Measurements from ENCODE around the gene MAST1. TPM values are rescaled to one million over a fixed set of nuclear protein-coding genes. Genes with fewer than 3 reads are reported as not detected.
A peak's percentile ranks its signal among the peaks of the same experiment; 100 is the strongest.
"Not testable (repeated sequence)": the region's sequence is repeated elsewhere in the genome, so short reads cannot be mapped to it uniquely, and the experiment has no call there.

Gene MAST1
- total RNA-seq, 1 experiment from 2014 or later: 2.6 TPM

DNA sequence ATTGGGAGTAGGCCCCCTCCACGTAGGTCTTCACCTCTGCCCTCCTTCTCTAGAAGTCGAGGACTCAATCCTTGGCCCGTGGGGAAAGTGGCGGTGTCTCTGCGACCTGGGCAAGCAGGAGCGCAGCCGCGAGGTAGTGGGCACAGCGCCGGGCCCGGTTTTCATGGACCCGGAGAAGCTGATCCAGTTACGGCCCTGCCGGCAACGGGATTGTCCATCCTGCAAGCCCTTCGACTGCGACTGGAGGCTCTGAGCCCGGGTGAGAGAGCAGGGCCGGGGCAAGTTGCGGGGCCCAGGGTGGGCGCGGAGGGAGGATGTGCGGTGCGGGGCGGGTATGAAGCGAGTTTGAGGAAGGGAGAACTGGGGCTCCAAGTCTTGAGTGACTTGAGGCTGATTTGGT, 34.3 kb upstream of the MAST1 start:
- H3K9me3 Mint-ChIP-seq (ENCODE audit: low read depth, unreplicated experiment): no peaks in the 10 kb centered on the region
- H3K27ac Mint-ChIP-seq (ENCODE audit: unreplicated experiment): no peak overlapping the region
- CTCF ChIA-PET: no interaction called here
- no TSS peak for BruUV-seq (replicated peaks)
- peaks cover 39% of the 10 kb centered on the region for H3K36me3 Mint-ChIP-seq (ENCODE audit: insufficient read depth, unreplicated experiment)
- peaks cover 16% of the 10 kb centered on the region for H3K4me1 Mint-ChIP-seq (ENCODE audit: low read depth, unreplicated experiment)
- no peak for DNase-seq
- no peak for TF ChIP-seq CTCF (IDR thresholded peaks at IDR 0.05; ENCODE audit: unreplicated experiment)
- H3K4me3 Mint-ChIP-seq (ENCODE audit: low read depth, unreplicated experiment): no peak overlapping the region
- intact Hi-C loops (cut with micrococcal nuclease; ENCODE audit: unreplicated experiment): no loop called here
- no peaks in the 10 kb centered on the region for H3K27me3 Mint-ChIP-seq (ENCODE audit: unreplicated experiment)

DNA sequence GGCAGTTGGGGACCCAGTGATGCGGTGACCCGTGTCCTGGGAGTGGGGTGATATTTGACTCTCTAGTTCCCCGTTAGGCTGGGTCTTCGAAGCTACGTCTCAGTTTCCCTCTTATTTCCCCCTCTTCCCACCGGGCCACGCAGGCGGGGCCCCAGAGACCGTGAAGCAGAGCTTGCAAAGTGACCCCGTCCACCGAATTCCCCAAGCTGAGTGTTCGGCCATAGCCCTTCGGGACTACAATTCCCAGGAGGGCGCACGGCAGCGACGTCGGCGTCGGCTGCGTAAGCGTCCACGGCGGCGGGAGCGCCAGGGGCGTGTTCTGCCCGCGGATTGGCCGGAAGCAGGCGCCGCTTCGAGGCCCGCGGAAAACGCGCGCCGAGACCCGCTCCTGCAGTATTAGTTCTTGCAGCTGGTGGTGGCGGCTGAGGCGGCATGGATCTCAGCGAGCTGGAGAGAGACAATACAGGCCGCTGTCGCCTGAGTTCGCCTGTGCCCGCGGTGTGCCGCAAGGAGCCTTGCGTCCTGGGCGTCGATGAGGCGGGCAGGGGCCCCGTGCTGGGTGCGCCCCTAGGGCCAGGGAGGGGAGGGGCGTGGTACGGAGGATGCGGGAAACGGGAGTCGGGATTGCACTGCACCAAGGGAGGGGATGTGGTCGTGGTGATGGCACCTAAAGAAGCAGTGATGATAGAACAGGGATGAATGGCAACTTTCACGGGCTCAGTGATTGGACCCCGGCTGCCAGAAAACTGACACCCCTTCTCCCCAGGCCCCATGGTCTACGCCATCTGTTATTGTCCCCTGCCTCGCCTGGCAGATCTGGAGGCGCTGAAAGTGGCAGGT, 31.9 kb upstream of the MAST1 start, which contains the start of gene RNASEH2A:
RNASEH2A (plus strand) TSS at position 343 of the 840 bp plus-strand sequence; CDS start at position 433, 90 bp downstream.
- CTCF ChIA-PET: no interaction called here
- peaks cover 24% of the 10 kb centered on the region for H3K36me3 Mint-ChIP-seq (ENCODE audit: insufficient read depth, unreplicated experiment)
- no peaks in the 10 kb centered on the region for H3K27me3 Mint-ChIP-seq (ENCODE audit: unreplicated experiment)
- peaks cover 16% of the 10 kb centered on the region for H3K4me1 Mint-ChIP-seq (ENCODE audit: low read depth, unreplicated experiment)
- TF ChIP-seq CTCF (IDR thresholded peaks at IDR 0.05; ENCODE audit: unreplicated experiment): no peak
- BruUV-seq (replicated peaks): no TSS peak
- DNase-seq: peak; percentile 85
- intact Hi-C loops (cut with micrococcal nuclease; ENCODE audit: unreplicated experiment): no loop called here
- peak within 1 kb of the TSS; percentile 58 for H3K27ac Mint-ChIP-seq (ENCODE audit: unreplicated experiment)
- H3K9me3 Mint-ChIP-seq (ENCODE audit: low read depth, unreplicated experiment): no peaks in the 10 kb centered on the region
- peak within 1 kb of the TSS; percentile 95 for H3K4me3 Mint-ChIP-seq (ENCODE audit: low read depth, unreplicated experiment)

- CTCF ChIA-PET: no interaction called here
- H3K27me3 Mint-ChIP-seq (ENCODE audit: unreplicated experiment): no peaks in the 10 kb centered on the region
- no peaks in the 10 kb centered on the region for H3K9me3 Mint-ChIP-seq (ENCODE audit: low read depth, unreplicated experiment)
- DNase-seq: no peak
- no peak for TF ChIP-seq CTCF (IDR thresholded peaks at IDR 0.05; ENCODE audit: unreplicated experiment)
- no peak overlapping the region for H3K27ac Mint-ChIP-seq (ENCODE audit: unreplicated experiment)
- no peak overlapping the region for H3K4me3 Mint-ChIP-seq (ENCODE audit: low read depth, unreplicated experiment)
- H3K4me1 Mint-ChIP-seq (ENCODE audit: low read depth, unreplicated experiment): no peaks in the 10 kb centered on the region
- H3K36me3 Mint-ChIP-seq (ENCODE audit: insufficient read depth, unreplicated experiment): peaks cover 9% of the 10 kb centered on the region
- intact Hi-C loops (cut with micrococcal nuclease; ENCODE audit: unreplicated experiment): no loop called here
- BruUV-seq (replicated peaks): no TSS peak
These were observed 23.2 kb upstream of the MAST1 start for GRCh38 chr19:12815088-12815487.

GRCh38 chr19:12817188-12817587, 21.1 kb upstream of the MAST1 start:
- H3K27ac Mint-ChIP-seq (ENCODE audit: unreplicated experiment); H3K4me1 Mint-ChIP-seq (ENCODE audit: low read depth, unreplicated experiment); H3K4me3 Mint-ChIP-seq (ENCODE audit: low read depth, unreplicated experiment); BruUV-seq (replicated peaks); H3K9me3 Mint-ChIP-seq (ENCODE audit: low read depth, unreplicated experiment); H3K36me3 Mint-ChIP-seq (ENCODE audit: insufficient read depth, unreplicated experiment); intact Hi-C loops (cut with micrococcal nuclease; ENCODE audit: unreplicated experiment); DNase-seq; H3K27me3 Mint-ChIP-seq (ENCODE audit: unreplicated experiment); CTCF ChIA-PET: not testable (repeated sequence)

DNA sequence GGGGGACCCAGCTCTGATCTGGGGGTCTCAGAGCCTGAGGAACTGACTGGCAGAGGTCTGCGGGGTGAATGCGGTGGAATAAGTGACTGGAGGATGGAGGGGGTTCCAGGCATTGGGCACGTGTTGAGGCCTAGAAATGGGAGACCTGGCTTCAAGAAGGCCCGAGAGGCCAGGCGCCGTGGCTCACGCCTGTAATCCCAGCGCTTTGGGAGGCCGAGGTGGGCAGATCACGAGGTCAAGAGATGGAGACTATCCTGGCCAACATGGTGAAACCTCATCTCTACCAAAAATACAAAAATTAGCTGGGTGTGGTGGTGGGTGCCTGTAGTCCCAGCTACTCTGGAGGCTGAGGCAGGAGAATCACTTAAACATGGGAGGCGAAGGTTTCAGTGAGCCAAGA, 20.5 kb upstream of the MAST1 start:
- BruUV-seq (replicated peaks); H3K36me3 Mint-ChIP-seq (ENCODE audit: insufficient read depth, unreplicated experiment); H3K27me3 Mint-ChIP-seq (ENCODE audit: unreplicated experiment); H3K4me3 Mint-ChIP-seq (ENCODE audit: low read depth, unreplicated experiment); H3K9me3 Mint-ChIP-seq (ENCODE audit: low read depth, unreplicated experiment); H3K27ac Mint-ChIP-seq (ENCODE audit: unreplicated experiment); DNase-seq; H3K4me1 Mint-ChIP-seq (ENCODE audit: low read depth, unreplicated experiment); CTCF ChIA-PET; intact Hi-C loops (cut with micrococcal nuclease; ENCODE audit: unreplicated experiment): not testable (repeated sequence)
